HG02678 (cell line): Measurements from ENCODE around the gene CPTP.

Experiments used
- ATAC-seq: cut with Tn5 transposase; IDR thresholded peaks from one replicate; pipeline ENCODE4 v1.9.1; 2021; ENCODE audit warnings: mild to moderate bottlenecking, moderate library complexity; ENCODE audit not compliant: unreplicated experiment

Gene CPTP

GRCh38 chr1:1291548-1292441, 32.8 kb upstream of the CPTP start:
- no peak for ATAC-seq

- ATAC-seq, result no peak
Observed at GRCh38 chr1:1292442-1292779, 32.2 kb upstream of the CPTP start.

- no peak for ATAC-seq
Observed at GRCh38 chr1:1292851-1293250, 31.8 kb upstream of the CPTP start.

- no peak for ATAC-seq
Observed at GRCh38 chr1:1293263-1294249, 31.0 kb upstream of the CPTP start.

- ATAC-seq, result no peak
Observed at GRCh38 chr1:1294250-1294890, 30.2 kb upstream of the CPTP start.

GRCh38 chr1:1295154-1295923, 29.3 kb upstream of the CPTP start:
- ATAC-seq, result no peak

GRCh38 chr1:1296070-1297061, 28.2 kb upstream of the CPTP start:
- ATAC-seq, result no peak

- ATAC-seq, result no peak
Observed at GRCh38 chr1:1297802-1298424, 26.7 kb upstream of the CPTP start.

- ATAC-seq, result no peak
Observed at GRCh38 chr1:1298861-1299685, 25.5 kb upstream of the CPTP start.

- ATAC-seq, result no peak
Observed at GRCh38 chr1:1299686-1300351, 24.8 kb upstream of the CPTP start.

- no peak for ATAC-seq
Observed at GRCh38 chr1:1300352-1300739, 24.3 kb upstream of the CPTP start.

GRCh38 chr1:1302006-1302430, 22.6 kb upstream of the CPTP start:
- no peak for ATAC-seq

GRCh38 chr1:1302951-1303509, 21.6 kb upstream of the CPTP start:
- no peak for ATAC-seq

GRCh38 chr1:1303736-1304135, 20.9 kb upstream of the CPTP start:
- ATAC-seq, result no peak

- ATAC-seq, result no peak
Observed at GRCh38 chr1:1304331-1305299, 20.0 kb upstream of the CPTP start.
